HG03039 (cell line): ENCODE data around the gene CDK17.
"Not testable (repeated sequence)": the region's sequence is repeated elsewhere in the genome, so short reads cannot be mapped to it uniquely, and the experiment has no call there.

Source experiments
- ATAC-seq: cut with Tn5 transposase; IDR thresholded peaks from one replicate; pipeline ENCODE4 v1.9.1; 2021; ENCODE audit warnings: mild to moderate bottlenecking, moderate library complexity; ENCODE audit not compliant: unreplicated experiment

CDK17 gene

DNA sequence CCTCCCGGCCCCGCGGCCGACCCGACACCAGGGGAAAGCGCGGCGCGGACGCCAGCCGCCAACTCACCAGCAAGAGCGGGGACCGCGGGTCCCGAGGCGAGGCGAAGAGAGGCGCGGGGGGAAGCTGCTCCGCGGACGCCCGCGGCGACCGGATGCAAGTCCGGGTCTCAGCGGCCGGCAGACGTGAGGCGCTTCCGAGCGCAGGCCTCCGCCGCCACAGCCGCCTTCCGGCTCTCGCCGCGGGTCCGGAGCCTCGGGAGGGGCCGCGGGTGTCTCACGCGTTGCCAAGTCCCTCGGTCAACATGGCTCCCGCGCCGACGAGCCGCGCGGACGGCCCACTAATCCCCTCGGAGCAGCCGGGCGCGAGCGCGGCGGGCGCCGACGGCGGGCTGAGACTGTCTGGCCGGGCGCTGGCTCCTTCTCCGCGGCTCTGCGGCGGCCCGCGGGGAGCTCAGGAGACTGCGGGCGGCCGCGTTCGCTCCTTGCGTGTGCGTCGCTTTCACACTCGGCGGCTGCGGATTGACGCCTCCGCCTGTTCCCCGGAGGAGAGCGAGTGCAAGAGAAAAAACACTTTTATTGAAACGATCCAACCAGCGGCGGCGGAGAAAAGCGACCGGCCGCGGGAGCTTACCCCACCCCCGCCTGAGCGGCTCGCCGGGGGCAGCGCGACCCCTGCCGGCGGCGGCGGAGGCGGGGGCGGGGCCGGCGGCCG is at the start of gene CDK17:
CDK17 (minus strand) TSS at position 521 of the 712 bp plus-strand sequence. CDS start 65,603 bp downstream, outside the sequence.
- peak; percentile 36 for ATAC-seq

GRCh38 chr12:96448300-96448699 is 48.1 kb upstream of the CDK17 start:
- ATAC-seq, result no peak

DNA sequence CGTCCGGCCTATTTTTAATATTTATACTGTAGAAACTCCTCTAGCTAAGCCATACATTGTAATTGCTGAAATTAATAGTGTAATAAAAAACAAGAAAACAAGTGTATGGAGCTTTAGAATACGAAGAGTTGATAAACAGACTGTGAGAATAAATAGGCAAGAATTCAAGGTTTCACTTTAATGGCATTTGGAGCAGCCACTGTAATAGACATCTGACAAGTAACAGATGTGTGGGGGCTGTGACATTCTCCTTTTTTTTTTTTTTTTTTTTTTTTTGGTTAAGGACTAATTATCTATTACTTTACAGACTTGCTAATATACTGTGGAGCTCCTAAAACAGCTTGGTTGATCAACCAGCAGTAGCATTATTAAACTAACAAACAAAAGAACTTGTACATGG is 47.0 kb upstream of the CDK17 start:
- ATAC-seq, result no peak

- ATAC-seq, result peak; percentile 74
These were observed 45.7 kb upstream of the CDK17 start for GRCh38 chr12:96445691-96446583.

DNA sequence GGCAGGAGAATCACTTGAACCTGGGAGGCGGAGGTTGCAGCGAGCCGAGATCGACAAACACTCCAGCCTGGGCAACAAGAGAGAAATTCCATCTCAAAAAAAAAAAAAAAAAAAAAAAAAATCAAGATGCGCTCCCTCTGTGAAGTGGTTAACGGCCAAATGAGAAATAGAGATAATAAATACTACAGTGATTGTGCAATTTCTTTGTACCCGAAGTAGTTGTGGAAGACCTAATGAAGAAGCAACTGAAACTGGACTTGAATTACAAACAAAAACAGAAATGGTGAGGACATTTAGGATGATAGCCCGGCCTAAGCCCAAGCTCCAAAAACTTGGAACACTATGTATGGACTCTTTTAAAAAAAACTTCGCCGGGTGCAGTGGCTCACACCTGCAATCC is 44.2 kb upstream of the CDK17 start:
- no peak for ATAC-seq

DNA sequence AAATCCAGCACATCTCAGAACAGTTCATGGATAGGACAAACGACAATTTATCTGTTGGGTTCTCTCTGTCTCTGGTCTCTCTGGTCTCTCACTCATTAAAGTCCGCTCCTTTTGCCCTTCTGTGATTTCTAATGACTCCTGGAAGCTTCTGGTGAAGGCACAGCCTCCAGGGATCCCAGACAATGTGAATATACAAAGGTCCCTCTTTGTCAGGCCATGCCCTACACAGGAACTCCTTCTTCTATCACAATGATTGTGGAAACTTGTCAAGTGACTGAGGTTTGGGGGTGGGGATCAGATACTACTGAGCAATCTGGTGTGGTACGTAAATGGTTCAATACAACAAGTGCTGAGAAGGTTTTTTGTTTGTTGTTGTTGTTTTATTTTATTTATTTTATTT is 42.7 kb upstream of the CDK17 start:
- no peak for ATAC-seq

DNA sequence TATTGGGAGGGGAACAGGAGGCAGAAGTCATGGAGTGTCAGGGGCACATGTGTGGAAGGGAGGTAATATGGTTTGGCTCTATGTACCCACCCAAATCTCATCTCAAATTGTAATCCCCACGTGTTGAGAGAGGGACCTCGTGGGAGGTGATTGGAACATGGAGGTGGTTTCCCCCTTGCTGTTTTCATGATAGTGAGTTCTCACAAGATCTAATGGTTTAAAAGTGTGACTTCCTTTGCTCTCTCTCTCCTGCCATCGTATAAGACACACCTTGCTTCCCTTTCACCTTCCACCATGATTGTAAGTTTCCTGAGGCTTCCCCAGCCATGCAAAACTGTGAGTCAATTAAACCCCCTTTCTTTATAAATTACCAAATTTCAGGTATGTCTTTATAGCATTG is 41.6 kb upstream of the CDK17 start:
- ATAC-seq, result no peak

- ATAC-seq, result no peak
These were observed 38.1 kb upstream of the CDK17 start for GRCh38 chr12:96438330-96438729.

GRCh38 chr12:96437171-96437445 is 36.9 kb upstream of the CDK17 start:
- ATAC-seq, result no peak

DNA sequence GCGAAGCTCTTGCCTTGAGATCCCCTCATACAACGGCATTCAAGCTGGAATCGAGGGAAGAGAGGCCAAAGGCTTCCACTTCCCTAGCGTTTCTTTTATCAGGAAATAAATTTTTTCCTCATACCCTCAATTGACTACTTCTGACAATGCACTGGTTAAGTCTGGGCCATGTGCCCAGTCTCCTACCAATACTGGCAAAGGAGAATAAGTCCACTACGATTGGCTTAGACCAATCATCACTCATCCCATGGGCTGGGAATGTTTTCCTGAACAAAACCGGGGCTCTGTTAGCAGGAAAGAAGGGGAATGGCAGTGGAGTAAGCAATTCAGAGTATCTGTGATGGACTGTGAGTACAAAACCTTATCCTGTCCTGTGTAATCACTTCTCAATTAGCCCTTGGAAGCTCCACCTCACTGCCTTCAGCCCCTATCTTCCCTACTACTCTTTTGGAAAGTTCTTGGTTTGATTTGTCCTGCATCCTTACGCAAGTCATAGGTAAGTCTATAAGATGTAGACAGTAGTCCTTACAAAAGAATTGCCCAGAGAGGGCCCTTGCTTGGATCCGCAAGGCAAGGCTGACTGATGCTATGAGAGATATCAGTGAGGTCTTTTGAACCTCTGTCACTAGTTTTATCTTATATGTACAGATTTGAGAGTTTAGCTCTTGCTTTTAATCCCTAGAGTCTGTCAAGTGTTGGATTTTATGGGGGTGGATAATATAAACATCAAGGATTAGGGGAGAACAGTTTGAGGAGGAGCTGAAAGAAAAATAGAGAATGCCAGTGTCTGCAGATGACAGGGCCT is 36.3 kb upstream of the CDK17 start:
- no peak for ATAC-seq

GRCh38 chr12:96434107-96434506 is 33.9 kb upstream of the CDK17 start:
- peak; percentile 59 for ATAC-seq

- ATAC-seq, result not testable (repeated sequence)
These were observed 32.5 kb upstream of the CDK17 start for GRCh38 chr12:96432496-96433321.

DNA sequence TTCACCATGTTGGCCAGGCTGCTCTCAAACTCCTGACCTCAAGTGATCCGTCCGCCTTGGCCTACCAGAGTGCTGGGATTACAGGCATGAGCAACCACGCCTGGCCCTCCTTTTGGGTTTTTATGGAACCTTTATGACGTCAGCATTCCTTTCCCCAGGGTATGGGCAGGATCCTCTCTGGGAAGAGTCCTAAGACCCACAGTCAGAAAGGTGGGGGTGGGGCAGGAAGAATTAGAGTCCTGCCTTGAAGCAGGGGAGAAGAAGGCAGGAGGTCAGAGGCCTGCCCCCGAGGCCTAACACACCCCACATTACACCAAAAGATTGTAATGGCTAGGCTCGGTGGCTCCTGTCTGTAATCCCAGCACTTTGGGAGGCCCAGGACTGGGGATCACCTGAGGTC is 30.8 kb upstream of the CDK17 start:
- ATAC-seq, result no peak

- no peak for ATAC-seq
These were observed 27.1 kb upstream of the CDK17 start for GRCh38 chr12:96427269-96427729.

GRCh38 chr12:96425951-96426350 is 25.7 kb upstream of the CDK17 start:
- ATAC-seq, result no peak

DNA sequence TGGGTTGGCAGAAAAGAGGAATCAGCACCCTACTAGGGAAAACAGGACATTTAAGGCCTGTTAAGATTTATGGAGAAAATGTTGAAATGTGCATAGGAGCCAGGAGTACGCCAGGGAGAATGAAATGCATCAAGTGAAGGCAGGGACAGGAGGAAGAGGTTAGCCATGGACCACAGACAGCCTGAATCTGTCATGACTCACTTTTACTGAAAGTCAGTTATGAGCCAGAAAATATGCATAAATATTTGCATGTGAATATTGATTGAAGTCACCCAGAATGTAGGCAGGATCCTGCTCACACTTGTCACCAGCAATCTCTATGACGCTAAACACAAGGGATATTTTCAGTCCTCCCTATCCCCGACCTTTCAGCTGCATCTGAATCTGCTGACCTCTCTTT is 25.1 kb upstream of the CDK17 start:
- peak; percentile 56 for ATAC-seq

- no peak for ATAC-seq
These were observed 24.4 kb upstream of the CDK17 start for GRCh38 chr12:96424601-96425000.

DNA sequence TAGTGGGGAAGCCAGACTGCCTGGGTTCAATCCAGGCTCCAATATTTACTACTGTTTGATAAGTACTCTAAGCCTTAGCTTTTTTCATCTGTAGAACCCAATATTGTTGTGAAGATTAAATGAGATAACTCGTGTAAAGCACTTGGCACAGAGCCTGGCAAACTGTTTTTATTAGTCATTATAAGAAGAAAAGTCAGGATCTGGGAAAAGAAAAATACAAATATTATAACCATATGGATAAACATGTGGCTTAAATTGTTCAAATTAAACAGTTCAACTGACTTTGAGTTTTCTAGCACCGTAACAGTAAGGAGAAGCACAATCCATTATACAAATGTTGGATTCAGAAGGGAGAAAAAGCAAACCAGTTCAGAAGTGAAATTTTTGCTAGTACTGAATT is 22.0 kb upstream of the CDK17 start:
- ATAC-seq, result no peak

GRCh38 chr12:96421014-96421413 is 20.8 kb upstream of the CDK17 start:
- no peak for ATAC-seq

GRCh38 chr12:96420277-96420835 is 20.1 kb upstream of the CDK17 start:
- no peak for ATAC-seq
